B cell (primary cell): ENCODE measurements around the gene SH2D4B. TPM values are rescaled to one million over a fixed set of nuclear protein-coding genes. Genes with fewer than 3 reads are reported as not detected.

Experiments
- ATAC-seq: fragments of 200-7000 bp; cut with Tn5 transposase; one replicate; pipeline ENCODE4 v1.10.0; 2021; ENCODE audit warnings: low read depth, mild to moderate bottlenecking, moderate number of reproducible peaks, moderate library complexity
- CTCF ChIA-PET: fragments of 350-600 bp; sonication (Branson Sonifier 250); formaldehyde crosslinking; loops from one replicate; lab custom pipeline; 2021; ENCODE audit warnings: antibody characterized with exemption, inconsistent platforms; lab: Charles Lee
- POLR2A ChIA-PET: fragments of 350-600 bp; sonication (Branson Sonifier 250); formaldehyde crosslinking; loops from one replicate; lab custom pipeline; 2021; ENCODE audit warnings: antibody characterized with exemption; lab: Charles Lee
- DNase-seq: peaks from one replicate; pipeline ENCODE4 v3.0.0; 2013
- H2AFZ ChIP-seq: 2 replicates; pipeline ENCODE4 v1.6.1; 2012; ENCODE audit warnings: mild to moderate bottlenecking, low read depth, low read length; ENCODE audit not compliant: insufficient read depth, poor library complexity, severe bottlenecking
- H3K27ac ChIP-seq, 2 donors: 1 replicate in 1 of 2; 2 replicates in 1 of 2; pipeline ENCODE4 v1.5.1; 2012 to 2013; ENCODE audit warnings: low read length in 2 of 2, mild to moderate bottlenecking in 2 of 2, moderate library complexity in 1 of 2
- H3K27me3 ChIP-seq, 4 experiments: fragments of 200-600 bp in 1 of 4; sonication (generic) in 1 of 4; replicated peaks in 1 of 4; 1 replicate in 2 of 4; 2 replicates in 2 of 4; pipeline versions ENCODE4 v1.6.1 to v1.7.0; 2013 to 2016; ENCODE audit warnings: low read length in 3 of 4, mild to moderate bottlenecking in 2 of 4, mixed read lengths in 1 of 4, moderate library complexity in 1 of 4; ENCODE audit not compliant: insufficient read depth in 4 of 4, control insufficient read depth in 3 of 4; ENCODE audit errors: control extremely low read depth in 1 of 4
- H3K36me3 ChIP-seq, 2 experiments: replicated peaks in 1 of 2; 1 replicate in 1 of 2; 2 replicates in 1 of 2; pipeline versions ENCODE4 v1.6.1 to v1.7.1; 2013; ENCODE audit warnings: low read length in 1 of 2; ENCODE audit not compliant: insufficient read depth in 2 of 2, control insufficient read depth in 1 of 2; ENCODE audit errors: control extremely low read depth in 1 of 2, extremely low read depth in 1 of 2
- H3K4me1 ChIP-seq, 2 donors: fragments of 200-600 bp in 1 of 2; sonication (generic) in 1 of 2; 1 replicate in 1 of 2; 2 replicates in 1 of 2; pipeline versions ENCODE4 v1.5.1 to v1.6.1; 2013 to 2017; ENCODE audit warnings: low read length in 2 of 2; ENCODE audit not compliant: control insufficient read depth in 2 of 2, insufficient read depth in 2 of 2
- H3K4me2 ChIP-seq: replicated peaks from 2 replicates; pipeline ENCODE3; 2012; ENCODE audit warnings: mild to moderate bottlenecking, low read depth, low read length; ENCODE audit not compliant: poor library complexity, severe bottlenecking
- H3K4me3 ChIP-seq, 5 experiments: fragments of 200-600 bp in 1 of 5; sonication (generic) in 1 of 5; 1 replicate in 3 of 5; 2 replicates in 2 of 5; pipeline versions ENCODE4 v1.5.1 to v1.7.0; 2011 to 2016; ENCODE audit warnings: low read length in 4 of 5, mild to moderate bottlenecking in 4 of 5, low read depth in 2 of 5, control low read depth in 1 of 5, moderate library complexity in 1 of 5; ENCODE audit not compliant: insufficient read depth in 1 of 5; ENCODE audit errors: control extremely low read depth in 1 of 5, extremely low read depth in 1 of 5
- H3K79me2 ChIP-seq: fragments of 200-600 bp; sonication (generic); one replicate; pipeline ENCODE4 v1.6.0; 2016; ENCODE audit warnings: low read length; ENCODE audit not compliant: control insufficient read depth, insufficient read depth
- H3K9ac ChIP-seq: fragments of 200-600 bp; sonication (generic); 2 replicates; pipeline ENCODE4 v1.6.1; 2017; ENCODE audit warnings: mild to moderate bottlenecking, low read length, moderate library complexity
- H3K9me3 ChIP-seq, 3 donors: one replicate each; pipeline versions ENCODE4 v1.6.1 to v1.7.1; 2013; ENCODE audit warnings: low read length in 2 of 3; ENCODE audit not compliant: control insufficient read depth in 2 of 3, insufficient read depth in 1 of 3; ENCODE audit errors: control extremely low read depth in 1 of 3
- H4K20me1 ChIP-seq: 2 replicates; pipeline ENCODE4 v1.6.0; 2012; ENCODE audit warnings: mild to moderate bottlenecking, low read length; ENCODE audit not compliant: insufficient read depth, control insufficient read depth, poor library complexity, severe bottlenecking
- H3K27ac Mint-ChIP-seq: one replicate; pipeline ENCODE4 v1.8.0; 2021; ENCODE audit warnings: mixed read lengths
- H3K27me3 Mint-ChIP-seq: one replicate; pipeline ENCODE4 v1.8.0; 2021; ENCODE audit warnings: mixed read lengths
- H3K4me1 Mint-ChIP-seq: one replicate; pipeline ENCODE4 v1.8.0; 2021; ENCODE audit warnings: mixed read lengths
- H3K4me3 Mint-ChIP-seq: one replicate; pipeline ENCODE4 v1.8.0; 2021; ENCODE audit warnings: mixed read lengths
- H3K9me3 Mint-ChIP-seq: one replicate; pipeline ENCODE4 v1.8.0; 2022; ENCODE audit warnings: mixed read lengths; ENCODE audit not compliant: insufficient read depth
- CTCF ChIP-seq: fragments of 200-600 bp; IDR thresholded peaks from one replicate; pipeline ENCODE4 v1.8.0; 2022; ENCODE audit warnings: antibody characterized with exemption, mild to moderate bottlenecking
- EZH2 ChIP-seq: IDR thresholded peaks from 2 replicates; pipeline ENCODE4 v1.6.1; 2012; ENCODE audit warnings: borderline replicate concordance, low read depth, mild to moderate bottlenecking, moderate library complexity, low read length; ENCODE audit not compliant: insufficient read depth, poor library complexity, severe bottlenecking
- WGBS: methylation state at CpG from one replicate; pipeline ENCODE4 v1.1.5; 2013; ENCODE audit warnings: missing lambda C conversion rate; ENCODE audit not compliant: insufficient coverage; 5-methylcytosine and 5-hydroxymethylcytosine counted together
- intact Hi-C: fragments of 100-400 bp; cut with micrococcal nuclease; formaldehyde crosslinking; loops from one replicate; pipeline ENCODE4 v1.10.0; 2022
- polyA plus RNA-seq: library from polyadenylated mRNA; depleted of rRNA; stranded (reverse); fragments of >200 nt; gene quantifications from 2 replicates; pipeline ENCODE4 v1.2.3, GENCODE V29; 2012
- total RNA-seq, 2 donors: library from RNA; stranded (reverse); fragments of 120-200 nt in 1 of 2; gene quantifications; 1 replicate in 1 of 2; 2 replicates in 1 of 2; pipeline versions ENCODE4 v1.2.3 to v1.2.4, GENCODE V29; 2013 to 2022

SH2D4B gene
- total and polyA plus RNA-seq, 2 donors (not counting 1 experiment from before 2014, with no cell fraction given): 0.09 to 0.22 TPM

GRCh38 chr10:80497187-80498077 is 40.3 kb upstream of the SH2D4B start:
- peaks cover 58% of the 10 kb centered on the region for H3K79me2 ChIP-seq
- ChIA-PET POLR2A (no interaction called here), CTCF (interaction anchor here (0.6 to 17.9 kb wide), 5 partner anchors 8 to 116 kb away, joined by 3 to 500 read pairs (median 6); no protein-coding TSS in a partner anchor)
- peaks cover 5% of the 10 kb centered on the region for H3K9me3 Mint-ChIP-seq
- no peak overlapping the region for H2AFZ ChIP-seq
- peaks cover 5% of the 10 kb centered on the region for H4K20me1 ChIP-seq
- DNase-seq (no peak), ATAC-seq (no peak)
- H3K9ac ChIP-seq: no peak overlapping the region
- intact Hi-C loops: no loop called here
- H3K4me3 ChIP-seq: no peak overlapping the region
- no peak overlapping the region for H3K27ac ChIP-seq
- H3K27ac Mint-ChIP-seq: no peak overlapping the region
- no peak overlapping the region for H3K4me3 Mint-ChIP-seq
- peaks cover 47 to 68% of the 10 kb centered on the region in 2 donors for H3K4me1 ChIP-seq
- peaks cover 0 to 5% (median 5%) of the 10 kb centered on the region in 3 donors for H3K9me3 ChIP-seq
- WGBS: 89% methylated on average over 5 of the region's 7 CpGs
- TF ChIP-seq EZH2 (no peak), CTCF (no peak)
- H3K27me3 ChIP-seq: no peaks in the 10 kb centered on the region
- H3K36me3 ChIP-seq: peaks cover 0 to 10% of the 10 kb centered on the region in 2 experiments
- H3K4me1 Mint-ChIP-seq: peaks cover 65% of the 10 kb centered on the region
- H3K4me2 ChIP-seq: no peak overlapping the region
- H3K27me3 Mint-ChIP-seq: no peaks in the 10 kb centered on the region
